HepG2 (cell line): ENCODE measurements around the gene PTPRE. TPM values are rescaled to one million over a fixed set of nuclear protein-coding genes. Genes with fewer than 3 reads are reported as not detected.

Source experiments
- ATAC-seq: fragments of 200-7000 bp; cut with Tn5 transposase; 3 replicates; pipeline ENCODE4 v1.9.1; 2020; ENCODE audit warnings: mild to moderate bottlenecking, moderate library complexity
- BruUV-seq: library from RNA; stranded (reverse); fragments of 400-500 nt; replicated peaks from 2 replicates; lab custom pipeline; 2021; lab: Mats Ljungman, UMichigan
- CTCF ChIA-PET: fragments of 300-600 bp; formaldehyde crosslinking; extraction: SDS; loops from one replicate; lab custom pipeline; 2021; ENCODE audit warnings: low total read pairs, inconsistent platforms, low intra/inter-chr PET ratio; lab: Yijun Ruan, JAX
- POLR2A ChIA-PET: fragments of 350-600 bp; sonication (Branson Sonifier 250); formaldehyde crosslinking; loops from one replicate; lab custom pipeline; 2020; ENCODE audit warnings: antibody characterized with exemption, inconsistent platforms; lab: Yijun Ruan, JAX
- DNase-seq: peaks from one replicate; pipeline ENCODE4 v3.0.0-alpha.2; 2015; ENCODE audit warnings: low spot score
- FAIRE-seq: peaks from 3 replicates; lab custom pipeline; 2011; peaks lifted over from hg19 to GRCh38; lab: Jason Lieb, UNC
- H2AFZ ChIP-seq: one replicate; pipeline ENCODE4 v1.6.1; 2011; ENCODE audit warnings: low read length, inconsistent platforms
- H3K27ac ChIP-seq: fragments of 300-600 bp; 3 replicates; pipeline ENCODE4 v1.8.0; 2011; ENCODE audit warnings: mixed run types, mild to moderate bottlenecking, mixed read lengths, low read length, inconsistent platforms; ENCODE audit not compliant: insufficient read depth; ENCODE audit errors: extremely low read length
- H3K27me3 ChIP-seq, 2 experiments: fragments of 200-600 bp in 1 of 2; 2 replicates in 1 of 2; 3 replicates in 1 of 2; pipeline versions ENCODE4 v1.6.0 to v1.8.0; 2011; ENCODE audit warnings: low read length in 2 of 2, mild to moderate bottlenecking in 2 of 2, moderate library complexity in 2 of 2, inconsistent platforms in 1 of 2; ENCODE audit not compliant: insufficient read depth in 2 of 2, control insufficient read depth in 1 of 2
- H3K36me3 ChIP-seq, 2 experiments: fragments of 200-600 bp in 1 of 2; replicated peaks in 1 of 2; 2 replicates in 1 of 2; 3 replicates in 1 of 2; pipeline versions ENCODE4 v1.5.1 to v1.8.0; 2011; ENCODE audit warnings: low read length in 2 of 2, inconsistent platforms in 1 of 2; ENCODE audit not compliant: insufficient read depth in 2 of 2, control insufficient read depth in 1 of 2
- H3K4me1 ChIP-seq: 2 replicates; pipeline ENCODE4 v1.5.1; 2012; ENCODE audit warnings: low read length, inconsistent platforms; ENCODE audit not compliant: insufficient read depth
- H3K4me2 ChIP-seq: 2 replicates; pipeline ENCODE4 v1.6.0; 2011; ENCODE audit warnings: low read depth, low read length, inconsistent platforms
- H3K4me3 ChIP-seq, 3 experiments: fragments of 200-600 bp in 1 of 3; sonication (generic), shearing (Covaris generic) in 1 of 3; replicated peaks in 1 of 3; 2 replicates each; pipeline ENCODE4 v1.5.1; 2011 to 2016; ENCODE audit warnings: low read length in 3 of 3, inconsistent platforms in 2 of 3, low read depth in 2 of 3, mild to moderate bottlenecking in 2 of 3, control low read depth in 1 of 3, mixed read lengths in 1 of 3; ENCODE audit not compliant: insufficient read depth in 1 of 3
- H3K79me2 ChIP-seq: one replicate; pipeline ENCODE4 v1.6.1; 2011; ENCODE audit warnings: low read length, inconsistent platforms; ENCODE audit not compliant: insufficient read depth
- H3K9ac ChIP-seq: 2 replicates; pipeline ENCODE4 v1.6.0; 2011; ENCODE audit warnings: mild to moderate bottlenecking, low read depth, low read length, inconsistent platforms; ENCODE audit not compliant: insufficient read depth
- H3K9me3 ChIP-seq: 2 replicates; pipeline ENCODE4 v1.5.1; 2012; ENCODE audit warnings: mild to moderate bottlenecking, low read length
- H4K20me1 ChIP-seq: 2 replicates; pipeline ENCODE4 v1.6.0; 2011; ENCODE audit warnings: inconsistent platforms, mild to moderate bottlenecking, low read length, moderate library complexity; ENCODE audit not compliant: insufficient read depth
- CC2D1A ChIP-seq: sonication (generic); formaldehyde crosslinking; IDR thresholded peaks from 2 replicates; pipeline ENCODE4 v1.8.1; 2023; ENCODE audit warnings: mild to moderate bottlenecking, missing genetic modification reagents
- CEBPG ChIP-seq: IDR thresholded peaks from 2 replicates; pipeline ENCODE4 v1.6.1; 2016
- CENPBD1 ChIP-seq: sonication (generic); formaldehyde crosslinking; IDR thresholded peaks from 2 replicates; pipeline ENCODE4 v1.8.0; 2022; ENCODE audit warnings: missing genetic modification reagents, low read depth, mild to moderate bottlenecking, borderline replicate concordance
- EHMT2 ChIP-seq: fragments of 200-600 bp; sonication (generic); IDR thresholded peaks from 2 replicates; pipeline ENCODE4 v1.7.0; 2017; ENCODE audit warnings: antibody characterized with exemption, low read depth, low read length, borderline replicate concordance
- MTERF4 ChIP-seq: sonication (generic); formaldehyde crosslinking; IDR thresholded peaks from 2 replicates; pipeline ENCODE4 v1.8.0; 2023; ENCODE audit warnings: mild to moderate bottlenecking, missing genetic modification reagents
- POGZ ChIP-seq: sonication (generic); formaldehyde crosslinking; IDR thresholded peaks from 2 replicates; pipeline ENCODE4 v1.4.0; 2020; ENCODE audit warnings: mild to moderate bottlenecking, missing genetic modification reagents
- RFX1 ChIP-seq: fragments of 450-650 bp; IDR thresholded peaks from 2 replicates; pipeline ENCODE4 v1.6.1; 2017
- SATB2 ChIP-seq: sonication (generic); formaldehyde crosslinking; IDR thresholded peaks from 2 replicates; pipeline ENCODE4 v1.5.0; 2020; ENCODE audit warnings: missing genetic modification reagents
- ZFP36L2 ChIP-seq: sonication (generic); formaldehyde crosslinking; IDR thresholded peaks from 2 replicates; pipeline ENCODE4 v1.4.0; 2020; ENCODE audit warnings: missing genetic modification reagents
- ZNF776 ChIP-seq: sonication (generic); formaldehyde crosslinking; IDR thresholded peaks from 2 replicates; pipeline ENCODE4 v1.4.0; 2020; ENCODE audit warnings: mild to moderate bottlenecking, missing genetic modification reagents
- ZSCAN12 ChIP-seq: sonication (generic); formaldehyde crosslinking; IDR thresholded peaks from 2 replicates; pipeline ENCODE4 v1.9.0; 2021; ENCODE audit warnings: mild to moderate bottlenecking, missing genetic modification reagents
- WGBS: methylation state at CpG from one replicate; pipeline ENCODE4 v1.1.6; 2017; ENCODE audit warnings: low lambda C conversion rate; 5-methylcytosine and 5-hydroxymethylcytosine counted together
- in situ Hi-C: cut with HindIII; loops from 2 replicates; pipeline ENCODE4 v1.10.0; 2017; ENCODE audit warnings: low pct_unique_long_range_greater_than_20kb; ENCODE audit not compliant: extremely low pct_ligation_motif_present
- intact Hi-C: fragments of 100-400 bp; cut with micrococcal nuclease; formaldehyde crosslinking; loops from one replicate; pipeline ENCODE4 v1.10.0; 2022; ENCODE audit not compliant: unreplicated experiment
- polyA plus RNA-seq, 8 experiments: library from polyadenylated mRNA; depleted of rRNA in 3 of 8; stranded (reverse) in 7 of 8; unstranded in 1 of 8; fragments of >200 nt; fragmentation: Illumina TruSeq in 4 of 8; extraction: Trizol in 4 of 8; gene quantifications; 2 replicates each; pipeline versions ENCODE4 v1.2.1 to v1.2.3, GENCODE V29; 2011 to 2016; ENCODE audit warnings: low read depth in 4 of 8, missing spikeins in 1 of 8, mixed read lengths in 1 of 8; ENCODE audit not compliant: insufficient read depth in 1 of 8
- total RNA-seq, 5 experiments: library from RNA; depleted of rRNA; stranded (reverse); fragments of >200 nt; fragmentation: Illumina TruSeq; extraction: Trizol; gene quantifications; 2 replicates each; pipeline ENCODE4 v1.2.3, GENCODE V29; 2016; ENCODE audit warnings: low read depth in 1 of 5

The PTPRE gene
- total and polyA plus RNA-seq, 2 of the 13 experiments (the other 11 are each of a cell fraction or from before 2014, with no cell fraction given), result 0.01 to 0.02 TPM

- H3K9me3 ChIP-seq, result no peaks in the 10 kb centered on the region
- no peak overlapping the region for H3K4me3 ChIP-seq
- H3K27me3 ChIP-seq, result peaks cover 0 to 5% of the 10 kb centered on the region in 2 experiments; a peak in 2 of 5 replicates
- no peaks in the 10 kb centered on the region for H3K79me2 ChIP-seq
- BruUV-seq, result no TSS peak
- POLR2A ChIA-PET, result no interaction called here
- no peak overlapping the region for H2AFZ ChIP-seq
- no peak overlapping the region for H3K9ac ChIP-seq
- H3K4me2 ChIP-seq, result no peak overlapping the region
- intact Hi-C loops (no loop called here), in situ Hi-C loops (no loop called here)
- no peaks in the 10 kb centered on the region for H3K36me3 ChIP-seq
- H3K27ac ChIP-seq, result no peak overlapping the region
- 78% methylated on average over 2 of the region's 2 CpGs for WGBS
- CTCF ChIA-PET, result no interaction called here
- no peaks in the 10 kb centered on the region for H4K20me1 ChIP-seq
- TF ChIP-seq CEBPG (CRISPR knock-in tag) (no peak), SATB2 (CRISPR knock-in tag) (no peak), MTERF4 (CRISPR knock-in tag) (no peak), ZSCAN12 (no peak), ZFP36L2 (CRISPR knock-in tag) (no peak), CC2D1A (no peak), RFX1 (no peak), POGZ (CRISPR knock-in tag) (no peak), CENPBD1 (CRISPR knock-in tag) (no peak), EHMT2 (no peak), ZNF776 (CRISPR knock-in tag) (no peak)
- TF ChIP-seq, all 625 proteins: peak for 0
- no peak for FAIRE-seq
- no peaks in the 10 kb centered on the region for H3K4me1 ChIP-seq
- ATAC-seq, result no peak
- no peak for DNase-seq
These were observed 14.8 kb downstream of the PTPRE start for GRCh38 chr10:127921753-127922145.
